Liver (tissue), 9 donors: ENCODE data around the gene FREM1. TPM values are rescaled to one million over a fixed set of nuclear protein-coding genes. Genes with fewer than 3 reads are reported as not detected.

ENCODE experiments used
- DNase-seq: peaks from one replicate; pipeline ENCODE4 v3.0.0-alpha.2; 2017; ENCODE audit warnings: low spot score
- H3K27ac ChIP-seq, 2 donors: one replicate each; pipeline ENCODE4 v1.7.0; 2013; ENCODE audit warnings: inconsistent platforms in 2 of 2, low read length in 2 of 2, control low read depth in 1 of 2, low read depth in 1 of 2, mild to moderate bottlenecking in 1 of 2
- H3K27me3 ChIP-seq, 4 donors: one replicate each; pipeline versions ENCODE4 v1.6.1 to v1.7.0; 2013; ENCODE audit warnings: low read length in 3 of 4, inconsistent platforms in 1 of 4, mild to moderate bottlenecking in 1 of 4, moderate library complexity in 1 of 4; ENCODE audit not compliant: control insufficient read depth in 4 of 4, insufficient read depth in 4 of 4
- H3K36me3 ChIP-seq, 4 donors: one replicate each; pipeline versions ENCODE4 v1.6.1 to v1.7.0; 2013; ENCODE audit warnings: low read length in 3 of 4, mild to moderate bottlenecking in 3 of 4, low read depth in 1 of 4, moderate library complexity in 1 of 4; ENCODE audit not compliant: control insufficient read depth in 4 of 4, insufficient read depth in 3 of 4
- H3K4me1 ChIP-seq, 4 donors: one replicate each; pipeline versions ENCODE4 v1.6.1 to v1.7.0; 2013; ENCODE audit warnings: low read length in 3 of 4, mild to moderate bottlenecking in 3 of 4, moderate library complexity in 1 of 4; ENCODE audit not compliant: control insufficient read depth in 4 of 4, insufficient read depth in 4 of 4
- H3K4me3 ChIP-seq, 3 donors: one replicate each; pipeline versions ENCODE4 v1.6.1 to v1.7.0; 2013; ENCODE audit warnings: low read length in 3 of 3, control low read depth in 1 of 3, low read depth in 1 of 3, mild to moderate bottlenecking in 1 of 3
- H3K9ac ChIP-seq, 2 donors: one replicate each; pipeline ENCODE4 v1.7.0; 2013; ENCODE audit warnings: low read length in 2 of 2, mild to moderate bottlenecking in 2 of 2, moderate library complexity in 2 of 2, control low read depth in 1 of 2, low read depth in 1 of 2
- H3K9me3 ChIP-seq, 4 donors: one replicate each; pipeline versions ENCODE4 v1.6.1 to v1.7.0; 2013; ENCODE audit warnings: low read length in 3 of 4; ENCODE audit not compliant: control insufficient read depth in 4 of 4
- ATF3 ChIP-seq: IDR thresholded peaks from 2 replicates; pipeline ENCODE4 v1.6.1; 2016; ENCODE audit warnings: antibody characterized with exemption
- CTCF ChIP-seq: fragments of 150-350 bp; IDR thresholded peaks from 2 replicates; pipeline ENCODE4 v1.5.1; 2017; ENCODE audit warnings: improper control_type of control experiment, low read depth, low read length; ENCODE audit not compliant: missing input control
- EGR1 ChIP-seq, 2 donors: IDR thresholded peaks; 2 replicates each; pipeline ENCODE4 v1.6.1; 2016 to 2018; ENCODE audit warnings: antibody characterized with exemption in 2 of 2, low read depth in 2 of 2
- FOXA1 ChIP-seq: IDR thresholded peaks from 2 replicates; pipeline ENCODE4 v1.6.1; 2016; ENCODE audit warnings: antibody characterized with exemption
- GABPA ChIP-seq, 2 donors: IDR thresholded peaks in 1 of 2; conservative IDR thresholded peaks in 1 of 2; 2 replicates each; pipeline ENCODE4 v1.6.1; 2016; ENCODE audit warnings: antibody characterized with exemption in 2 of 2, mild to moderate bottlenecking in 1 of 2, moderate library complexity in 1 of 2
- HNF4A ChIP-seq, 2 donors: conservative IDR thresholded peaks; 2 replicates each; pipeline ENCODE4 v1.6.1; 2016; ENCODE audit warnings: antibody characterized with exemption in 2 of 2, mild to moderate bottlenecking in 2 of 2
- HNF4G ChIP-seq: IDR thresholded peaks from 2 replicates; pipeline ENCODE4 v1.6.1; 2016; ENCODE audit warnings: antibody characterized with exemption
- JUND ChIP-seq, 2 donors: IDR thresholded peaks; 2 replicates each; pipeline ENCODE4 v1.6.1; 2016; ENCODE audit warnings: antibody characterized with exemption in 2 of 2
- MAX ChIP-seq: IDR thresholded peaks from 2 replicates; pipeline ENCODE4 v1.6.1; 2016; ENCODE audit warnings: antibody characterized with exemption
- NR2F2 ChIP-seq: IDR thresholded peaks from 2 replicates; pipeline ENCODE4 v1.6.1; 2016; ENCODE audit warnings: antibody characterized with exemption
- RAD21 ChIP-seq, 2 donors: IDR thresholded peaks; 2 replicates each; pipeline ENCODE4 v1.6.1; 2016; ENCODE audit warnings: antibody characterized with exemption in 2 of 2, mild to moderate bottlenecking in 2 of 2
- REST ChIP-seq: IDR thresholded peaks from 2 replicates; pipeline ENCODE4 v1.6.1; 2016; ENCODE audit warnings: antibody characterized with exemption, mild to moderate bottlenecking
- RXRA ChIP-seq, 2 donors: IDR thresholded peaks; 2 replicates each; pipeline ENCODE4 v1.6.1; 2017 to 2018; ENCODE audit warnings: antibody characterized with exemption in 2 of 2, mild to moderate bottlenecking in 1 of 2
- SP1 ChIP-seq: IDR thresholded peaks from 2 replicates; pipeline ENCODE4 v1.6.1; 2018; ENCODE audit warnings: antibody characterized with exemption, mild to moderate bottlenecking
- TAF1 ChIP-seq: conservative IDR thresholded peaks from 2 replicates; pipeline ENCODE4 v1.6.1; 2016; ENCODE audit warnings: antibody characterized with exemption, mild to moderate bottlenecking
- YY1 ChIP-seq: IDR thresholded peaks from 2 replicates; pipeline ENCODE4 v1.6.1; 2016; ENCODE audit warnings: antibody characterized with exemption, mild to moderate bottlenecking
- ZBTB33 ChIP-seq: IDR thresholded peaks from 2 replicates; pipeline ENCODE4 v1.6.1; 2016; ENCODE audit warnings: antibody characterized with exemption
- WGBS: extraction: QIAGEN DNeasy Blood & Tissue Kit; methylation state at CpG from one replicate; pipeline ENCODE4 v1.1.7; 2013; 5-methylcytosine and 5-hydroxymethylcytosine counted together
- polyA plus RNA-seq, 2 donors: library from polyadenylated mRNA; stranded (reverse) in 1 of 2; unstranded in 1 of 2; fragments of 200-250 nt in 1 of 2; fragments of >200 nt in 1 of 2; fragmentation: Nextera tagmentation in 1 of 2; extraction: Ambion mirVana in 1 of 2; gene quantifications; one replicate each; pipeline versions ENCODE4 v1.2.1 to v1.2.3, GENCODE V29; 2013 to 2015
- total RNA-seq, 2 donors: library from RNA; depleted of rRNA; stranded (reverse); fragments of >200 nt; gene quantifications; one replicate each; pipeline ENCODE4 v1.2.3, GENCODE V29; 2014
- donor health status: healthy.
- donor health status: healthy.
- donor health status: healthy.
- donor health status: healthy.
- donor health status: healthy.

The FREM1 gene
- total and polyA plus RNA-seq, 4 donors, result 0.39 to 4.7 (median 1.1) TPM

GRCh38 chr9:14812806-14813205 lies 97.4 kb downstream of the FREM1 start:
- Histone ChIP-seq H3K9me3 (no peaks in the 10 kb centered on the region), H3K4me1 (no peaks in the 10 kb centered on the region), H3K36me3 (no peaks in the 10 kb centered on the region), H3K4me3 (no peak overlapping the region), H3K27ac (no peak overlapping the region), H3K9ac (no peak overlapping the region), H3K27me3 (no peaks in the 10 kb centered on the region)
- DNase-seq, result no peak
- TF ChIP-seq SP1, result no peak
- no peak for TF ChIP-seq ATF3
- TF ChIP-seq JUND (IDR thresholded peaks at IDR 0.05), result no peak
- TF ChIP-seq RAD21 (IDR thresholded peaks at IDR 0.05), result no peak
- TF ChIP-seq MAX, result no peak
- no peak for TF ChIP-seq HNF4A (conservative IDR thresholded peaks at IDR 0.05)
- TF ChIP-seq HNF4G, result no peak
- WGBS, result 85% methylated on average over 6 of the region's 6 CpGs

GRCh38 chr9:14811844-14812243 lies 98.4 kb downstream of the FREM1 start:
- Histone ChIP-seq H3K9ac (no peak overlapping the region), H3K4me1 (no peaks in the 10 kb centered on the region), H3K9me3 (no peaks in the 10 kb centered on the region), H3K27me3 (no peaks in the 10 kb centered on the region), H3K4me3 (no peak overlapping the region), H3K36me3 (no peaks in the 10 kb centered on the region), H3K27ac (no peak overlapping the region)
- no peak for DNase-seq
- TF ChIP-seq GABPA (IDR thresholded peaks at IDR 0.05 in 1 of 2, conservative IDR thresholded peaks at IDR 0.05 in 1 of 2), result no peak
- TF ChIP-seq TAF1, result no peak
- no peak for TF ChIP-seq EGR1 (IDR thresholded peaks at IDR 0.05; ENCODE audit: low read depth in 2 of 2)
- TF ChIP-seq SP1, result no peak
- no peak for TF ChIP-seq HNF4G
- no peak for TF ChIP-seq RXRA (IDR thresholded peaks at IDR 0.05)
- TF ChIP-seq REST, result no peak
- no peak for TF ChIP-seq YY1
- no peak for TF ChIP-seq MAX
- no peak for TF ChIP-seq NR2F2
- TF ChIP-seq CTCF, result no peak
- TF ChIP-seq JUND (IDR thresholded peaks at IDR 0.05), result no peak
- TF ChIP-seq FOXA1, result no peak
- no peak for TF ChIP-seq ZBTB33
